Prostate gland (tissue), 2 donors: ENCODE measurements around the gene NCL. TPM values are rescaled to one million over a fixed set of nuclear protein-coding genes. Genes with fewer than 3 reads are reported as not detected.
"Not testable (repeated sequence)": the region's sequence is repeated elsewhere in the genome, so short reads cannot be mapped to it uniquely, and the experiment has no call there.

Source experiments
- DNase-seq: peaks from one replicate; pipeline ENCODE4 v3.0.0-alpha.2; 2019; ENCODE audit warnings: low spot score
- H3K27ac ChIP-seq, 2 donors: fragments of 200-600 bp; sonication (generic); 2 replicates each; pipeline ENCODE4 v1.5.1; 2017 to 2019
- H3K27me3 ChIP-seq: fragments of 200-600 bp; sonication (generic); replicated peaks from 2 replicates; pipeline ENCODE4 v1.5.1; 2019; ENCODE audit not compliant: insufficient read depth
- H3K36me3 ChIP-seq, 2 donors: fragments of 200-600 bp; sonication (generic); 1 replicate in 1 of 2; 2 replicates in 1 of 2; pipeline versions ENCODE4 v1.5.1 to v1.8.1; 2017 to 2019
- H3K4me1 ChIP-seq: fragments of 200-600 bp; sonication (generic); replicated peaks from 2 replicates; pipeline ENCODE4 v1.5.1; 2019
- H3K4me3 ChIP-seq, 2 donors: fragments of 200-600 bp; sonication (generic); 2 replicates each; pipeline ENCODE4 v1.5.1; 2017 to 2019
- H3K9me3 ChIP-seq: fragments of 200-600 bp; sonication (generic); 2 replicates; pipeline ENCODE4 v1.5.1; 2017
- POLR2A ChIP-seq: fragments of 450-650 bp; IDR thresholded peaks from one replicate; pipeline ENCODE4 v1.6.1; 2016; ENCODE audit warnings: antibody characterized with exemption, mild to moderate bottlenecking
- POLR2AphosphoS5 ChIP-seq: sonication (generic); formaldehyde crosslinking; IDR thresholded peaks from one replicate; pipeline ENCODE4 v1.6.1; 2017; ENCODE audit warnings: antibody characterized with exemption
- WGBS: methylation state at CpG from one replicate; pipeline ENCODE4 v1.1.5; 2018; 5-methylcytosine and 5-hydroxymethylcytosine counted together
- intact Hi-C: fragments of 100-400 bp; cut with DNase I; formaldehyde crosslinking; loops from one replicate; pipeline ENCODE4 v1.14.2; 2022
- total RNA-seq, 2 donors: library from RNA; depleted of rRNA; stranded (reverse); fragments of >200 nt; gene quantifications; one replicate each; pipeline ENCODE4 v1.1.0, GENCODE V29; 2016
- TF ChIP-seq, protein P1 (sequence below), 4 experiments: fragments of 200-600 bp in 2 of 4; fragments of 450-650 bp in 2 of 4; sonication (generic) in 2 of 4; IDR thresholded peaks; 1 replicate in 3 of 4; 2 replicates in 1 of 4; pipeline ENCODE4 v1.5.1; 2016 to 2019; ENCODE audit warnings: antibody characterized with exemption in 4 of 4, mild to moderate bottlenecking in 2 of 4, moderate library complexity in 2 of 4

NCL gene
- total RNA-seq, 2 donors from 2014 or later, result 92.0 to 160 TPM

DNA sequence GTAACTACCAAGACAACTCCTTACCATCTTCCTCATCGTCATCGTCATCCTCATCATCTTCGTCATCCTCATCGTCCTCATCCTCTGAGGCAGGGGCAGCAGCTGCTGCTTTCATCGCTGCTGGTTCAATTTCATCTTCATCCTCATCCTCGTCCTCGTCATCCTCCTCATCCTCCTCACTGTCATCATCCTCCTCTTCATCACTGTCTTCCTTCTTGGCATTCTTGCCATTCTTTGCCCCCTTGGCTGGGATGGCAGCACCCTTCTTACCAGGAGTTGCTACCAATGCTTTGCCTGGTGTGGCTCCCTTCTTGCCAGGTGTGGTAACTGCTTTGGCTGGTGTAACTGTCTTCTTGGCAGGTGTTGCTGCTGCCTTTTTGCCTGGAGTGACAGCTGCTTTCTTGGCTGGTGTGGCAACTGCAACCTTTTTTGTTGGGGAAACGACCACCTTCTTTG lies 2.7 kb downstream of the NCL start:
- WGBS, result 78% methylated on average over 8 of the region's 8 CpGs
- no peak for DNase-seq
- TF ChIP-seq POLR2AphosphoS5 (no peak), POLR2A (no peak)
- TF ChIP-seq, protein P1, sequence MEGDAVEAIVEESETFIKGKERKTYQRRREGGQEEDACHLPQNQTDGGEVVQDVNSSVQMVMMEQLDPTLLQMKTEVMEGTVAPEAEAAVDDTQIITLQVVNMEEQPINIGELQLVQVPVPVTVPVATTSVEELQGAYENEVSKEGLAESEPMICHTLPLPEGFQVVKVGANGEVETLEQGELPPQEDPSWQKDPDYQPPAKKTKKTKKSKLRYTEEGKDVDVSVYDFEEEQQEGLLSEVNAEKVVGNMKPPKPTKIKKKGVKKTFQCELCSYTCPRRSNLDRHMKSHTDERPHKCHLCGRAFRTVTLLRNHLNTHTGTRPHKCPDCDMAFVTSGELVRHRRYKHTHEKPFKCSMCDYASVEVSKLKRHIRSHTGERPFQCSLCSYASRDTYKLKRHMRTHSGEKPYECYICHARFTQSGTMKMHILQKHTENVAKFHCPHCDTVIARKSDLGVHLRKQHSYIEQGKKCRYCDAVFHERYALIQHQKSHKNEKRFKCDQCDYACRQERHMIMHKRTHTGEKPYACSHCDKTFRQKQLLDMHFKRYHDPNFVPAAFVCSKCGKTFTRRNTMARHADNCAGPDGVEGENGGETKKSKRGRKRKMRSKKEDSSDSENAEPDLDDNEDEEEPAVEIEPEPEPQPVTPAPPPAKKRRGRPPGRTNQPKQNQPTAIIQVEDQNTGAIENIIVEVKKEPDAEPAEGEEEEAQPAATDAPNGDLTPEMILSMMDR (IDR thresholded peaks at IDR 0.05), result no peak
- no peak overlapping the region for H3K27ac ChIP-seq
- peaks cover 15% of the 10 kb centered on the region for H3K4me1 ChIP-seq
- intact Hi-C loops, result no loop called here
- H3K36me3 ChIP-seq, result peaks cover 30 to 47% of the 10 kb centered on the region in 2 donors
- no peak overlapping the region for H3K4me3 ChIP-seq
- no peaks in the 10 kb centered on the region for H3K27me3 ChIP-seq
- no peaks in the 10 kb centered on the region for H3K9me3 ChIP-seq

DNA sequence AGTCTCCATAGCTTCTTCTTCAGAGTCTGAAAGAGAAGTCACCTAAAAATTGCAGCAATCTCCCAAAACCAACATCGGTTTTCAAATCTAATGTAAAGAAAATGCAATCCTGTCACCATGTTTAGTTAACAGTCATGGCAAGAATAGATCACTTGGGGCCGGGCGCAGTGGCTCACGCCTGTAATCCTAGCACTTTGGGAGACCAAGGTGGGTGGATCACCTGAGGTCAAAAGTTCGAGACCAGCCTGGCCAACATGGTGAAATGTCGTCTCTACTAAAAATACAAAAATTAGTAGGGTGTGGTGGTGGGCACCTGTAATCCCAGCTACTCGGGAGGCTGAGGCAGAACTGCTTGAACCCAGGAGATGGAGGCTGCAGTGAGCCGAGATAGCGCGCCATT lies 3.4 kb downstream of the NCL start:
- peaks cover 37 to 54% of the 10 kb centered on the region in 2 donors for H3K36me3 ChIP-seq
- H3K27ac ChIP-seq, DNase-seq, intact Hi-C loops, H3K4me3 ChIP-seq, H3K27me3 ChIP-seq, H3K9me3 ChIP-seq: not testable (repeated sequence)
- H3K4me1 ChIP-seq, result peaks cover 15% of the 10 kb centered on the region
- 87% methylated on average over 10 of the region's 10 CpGs for WGBS

DNA sequence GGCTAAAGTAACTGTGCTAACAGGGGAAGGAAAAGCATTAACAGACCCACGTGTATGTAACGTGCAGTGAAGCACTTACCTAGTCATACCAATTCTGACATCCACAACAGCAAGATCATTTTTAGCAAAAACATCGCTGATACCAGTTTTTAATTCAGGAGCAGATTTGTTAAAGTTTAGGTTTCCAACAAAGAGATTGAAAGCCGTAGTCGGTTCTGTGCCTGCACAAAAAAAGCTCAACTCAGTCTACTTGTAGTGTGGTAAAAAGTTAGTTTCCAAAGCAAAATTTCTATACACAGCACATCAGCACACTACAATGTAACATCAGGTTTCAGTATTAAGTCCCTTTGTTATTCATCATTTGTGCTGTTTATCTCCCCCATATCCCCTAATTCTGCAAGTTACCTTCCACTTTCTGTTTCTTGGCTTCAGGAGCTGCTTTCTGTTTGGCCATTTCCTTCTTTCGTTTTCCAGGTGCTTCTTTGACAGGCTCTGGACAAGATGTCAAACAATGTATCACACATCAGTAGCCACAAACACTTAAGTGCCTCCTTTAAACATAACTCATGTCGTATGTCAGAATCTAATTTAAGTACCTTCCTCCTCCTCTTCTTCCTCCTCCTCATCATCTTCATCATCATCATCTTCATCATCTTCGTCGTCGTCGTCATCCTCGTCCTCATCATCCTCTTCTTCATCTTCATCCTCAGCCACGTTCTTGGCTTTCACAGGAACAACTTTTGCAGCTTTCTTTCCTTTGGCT lies 4.0 kb downstream of the NCL start:
- no peak for DNase-seq
- no peaks in the 10 kb centered on the region for H3K27me3 ChIP-seq
- no peaks in the 10 kb centered on the region for H3K9me3 ChIP-seq
- TF ChIP-seq POLR2AphosphoS5, result no peak
- TF ChIP-seq, protein P1 (IDR thresholded peaks at IDR 0.05), result no peak
- no peak for TF ChIP-seq POLR2A
- no peak overlapping the region for H3K27ac ChIP-seq
- H3K36me3 ChIP-seq, result peaks cover 39 to 55% of the 10 kb centered on the region in 2 donors
- H3K4me1 ChIP-seq, result peaks cover 12% of the 10 kb centered on the region
- H3K4me3 ChIP-seq, result no peak overlapping the region
- intact Hi-C loops, result no loop called here
- WGBS, result 79% methylated on average over 13 of the region's 13 CpGs

DNA sequence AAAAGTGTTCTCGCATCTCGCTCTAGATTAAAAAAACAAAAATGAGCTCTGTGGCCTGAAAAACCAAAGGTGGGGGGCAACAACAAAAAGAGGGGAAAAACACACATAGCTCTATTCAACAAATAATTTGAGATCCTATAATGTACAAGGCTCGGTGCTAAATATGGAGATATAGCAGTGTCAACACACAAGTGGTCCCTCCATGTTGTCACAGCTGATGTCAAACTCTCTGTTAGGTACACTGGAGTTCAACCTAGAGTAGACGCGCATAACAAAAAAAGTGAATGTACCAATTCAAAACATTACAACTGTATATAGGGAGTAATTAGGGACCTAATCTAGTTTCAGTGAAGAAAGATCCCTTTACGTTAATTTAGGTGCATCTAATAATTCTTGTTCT lies 5.9 kb downstream of the NCL start:
- H3K9me3 ChIP-seq, result no peaks in the 10 kb centered on the region
- no peak for DNase-seq
- intact Hi-C loops, result no loop called here
- H3K27me3 ChIP-seq, result no peaks in the 10 kb centered on the region
- peaks cover 9% of the 10 kb centered on the region for H3K4me1 ChIP-seq
- H3K27ac ChIP-seq, result no peak overlapping the region
- 87% methylated on average over 6 of the region's 6 CpGs for WGBS
- H3K4me3 ChIP-seq, result no peak overlapping the region
- TF ChIP-seq POLR2AphosphoS5 (no peak), POLR2A (no peak)
- TF ChIP-seq, protein P1 (IDR thresholded peaks at IDR 0.05), result no peak
- H3K36me3 ChIP-seq, result peaks cover 39 to 61% of the 10 kb centered on the region in 2 donors

DNA sequence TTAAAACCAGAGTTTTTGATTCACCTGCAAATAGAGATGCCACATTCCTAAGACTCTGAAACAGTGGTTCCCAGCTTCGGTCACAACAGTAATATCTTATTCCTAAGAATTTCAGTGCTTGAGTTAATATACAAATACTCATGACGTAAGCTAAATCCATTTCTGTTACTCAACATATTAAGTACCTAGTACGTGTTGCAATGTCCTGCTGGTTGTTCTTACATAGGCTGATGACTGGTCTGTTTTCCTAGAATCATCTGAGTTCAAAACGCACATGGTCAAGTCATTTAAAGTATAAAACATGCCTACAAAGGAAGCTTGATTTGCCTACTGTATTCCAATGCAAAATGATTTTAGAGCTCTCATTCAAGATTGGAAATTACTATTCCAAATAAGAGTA lies 7.2 kb downstream of the NCL start:
- peaks cover 39 to 61% of the 10 kb centered on the region in 2 donors for H3K36me3 ChIP-seq
- 66% methylated on average over 4 of the region's 4 CpGs for WGBS
- TF ChIP-seq POLR2A, result no peak

More for the DNA sequence above, 7.2 kb downstream of the NCL start:
- intact Hi-C loops, result no loop called here
- Histone ChIP-seq H3K4me1 (peaks cover under 1% of the 10 kb centered on the region), H3K27ac (no peak overlapping the region), H3K4me3 (no peak overlapping the region), H3K9me3 (no peaks in the 10 kb centered on the region), H3K27me3 (no peaks in the 10 kb centered on the region)
- no peak for DNase-seq
